Kidney tubule cell (primary cell): ENCODE data around the gene RAB10.
"Not testable (repeated sequence)": the region's sequence is repeated elsewhere in the genome, so short reads cannot be mapped to it uniquely, and the experiment has no call there.

Experiments
- DNase-seq: peaks from one replicate; pipeline ENCODE4 v3.0.0-alpha.2; 2018; ENCODE audit warnings: low spot score

The RAB10 gene

GRCh38 chr2:26058390-26058789 lies 24.5 kb downstream of the RAB10 start:
- DNase-seq: no peak

DNA sequence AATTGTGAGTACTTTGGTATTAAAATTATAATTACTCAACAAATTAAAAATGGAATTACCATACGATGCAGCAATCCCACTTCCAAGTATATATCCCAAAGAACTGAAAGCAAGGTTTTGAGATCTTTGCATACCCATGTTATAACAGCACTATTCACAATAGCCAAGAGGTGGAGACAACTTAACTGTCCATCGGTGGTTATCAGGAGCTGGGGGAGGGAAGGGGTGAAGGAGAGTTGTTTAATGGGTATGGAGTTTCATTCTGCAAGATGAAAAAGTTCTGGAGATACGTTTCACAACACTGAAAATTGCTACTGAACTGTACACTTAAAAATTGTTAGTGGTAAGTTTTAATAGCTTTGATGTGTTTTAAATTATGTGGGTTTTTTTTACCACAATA lies 25.7 kb downstream of the RAB10 start:
- DNase-seq: no peak

DNA sequence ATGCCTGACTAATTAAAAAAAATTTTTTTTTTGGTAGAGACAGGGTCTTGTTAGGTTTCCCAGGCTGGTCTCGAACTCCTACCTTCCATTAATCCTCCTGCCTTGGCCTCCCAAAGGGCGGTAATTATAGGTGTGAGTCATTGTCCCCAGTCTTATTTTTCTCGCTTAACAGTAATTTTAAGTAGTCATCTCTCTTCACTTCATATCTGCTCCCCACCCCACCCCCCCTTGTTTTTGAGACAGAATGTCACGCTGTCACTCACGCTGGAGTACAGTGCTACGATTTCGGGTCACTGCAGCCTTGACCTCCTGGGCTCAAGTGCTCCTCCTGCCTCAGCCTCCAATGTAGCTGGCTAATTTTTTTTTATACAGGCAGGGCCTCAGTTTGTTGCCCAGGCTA lies 27.7 kb downstream of the RAB10 start:
- DNase-seq: no peak

GRCh38 chr2:26064846-26065245 lies 31.0 kb downstream of the RAB10 start:
- DNase-seq: no peak

GRCh38 chr2:26067186-26067974 lies 33.5 kb downstream of the RAB10 start:
- DNase-seq: no peak

GRCh38 chr2:26067980-26068507 lies 34.2 kb downstream of the RAB10 start:
- DNase-seq: no peak

DNA sequence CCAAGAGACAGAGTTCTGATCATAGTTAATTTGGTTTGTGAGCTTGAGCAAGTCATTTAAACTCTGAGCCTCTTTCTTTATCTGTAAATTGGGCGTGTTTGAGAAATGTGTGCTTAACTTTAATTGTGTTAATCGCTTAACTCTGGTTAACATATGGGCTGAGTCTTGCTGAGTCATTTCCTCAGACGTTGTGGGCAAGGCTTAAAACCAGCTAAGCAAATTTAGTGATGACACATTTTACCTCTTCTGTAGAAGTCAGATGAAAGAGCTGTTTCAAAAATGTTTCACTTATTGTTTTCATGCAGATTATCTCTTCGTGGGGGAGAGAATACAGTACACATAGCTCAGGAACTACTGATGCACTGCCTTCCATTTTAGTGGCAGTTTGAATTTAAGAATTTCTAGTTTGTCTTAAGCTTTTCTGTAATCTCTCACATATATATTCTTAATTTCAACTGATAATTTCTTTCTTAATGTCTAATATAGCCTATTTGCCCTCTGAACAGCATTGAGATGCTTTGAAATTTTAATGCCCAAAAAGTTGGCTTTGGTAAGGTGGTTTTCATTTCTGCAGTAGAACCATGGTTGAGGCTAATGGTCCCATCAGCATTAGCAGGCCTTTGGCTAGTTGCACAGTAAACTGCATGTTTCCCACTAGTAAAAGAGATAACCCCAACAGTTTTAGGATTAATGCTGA lies 34.9 kb downstream of the RAB10 start:
- DNase-seq: peak; percentile 81

DNA sequence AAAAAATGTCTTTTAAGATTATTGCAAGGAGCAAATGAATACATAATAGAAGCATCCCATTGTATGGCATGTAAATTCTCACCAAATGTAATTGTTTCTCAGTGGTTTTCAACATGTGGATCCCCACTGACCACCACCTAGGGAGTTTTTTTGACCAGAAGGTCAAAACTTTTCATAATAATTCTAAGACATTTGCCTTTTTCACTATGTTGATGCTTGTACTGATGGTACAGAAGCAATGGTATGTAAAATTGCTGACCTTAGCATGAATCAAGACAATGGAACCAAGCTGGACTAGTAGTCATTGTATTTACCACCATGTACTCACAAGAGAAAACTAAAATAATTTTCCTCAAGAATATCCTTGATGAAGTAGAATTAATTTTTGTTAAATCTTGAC lies 36.8 kb downstream of the RAB10 start:
- DNase-seq: no peak

- no peak for DNase-seq
These were observed 39.3 kb downstream of the RAB10 start for GRCh38 chr2:26072925-26073768.

GRCh38 chr2:26073830-26074229 lies 39.9 kb downstream of the RAB10 start:
- DNase-seq: no peak

- DNase-seq: peak; percentile 67
These were observed 40.8 kb downstream of the RAB10 start for GRCh38 chr2:26074676-26075075.

- no peak for DNase-seq
These were observed 41.3 kb downstream of the RAB10 start for GRCh38 chr2:26075173-26075572.

DNA sequence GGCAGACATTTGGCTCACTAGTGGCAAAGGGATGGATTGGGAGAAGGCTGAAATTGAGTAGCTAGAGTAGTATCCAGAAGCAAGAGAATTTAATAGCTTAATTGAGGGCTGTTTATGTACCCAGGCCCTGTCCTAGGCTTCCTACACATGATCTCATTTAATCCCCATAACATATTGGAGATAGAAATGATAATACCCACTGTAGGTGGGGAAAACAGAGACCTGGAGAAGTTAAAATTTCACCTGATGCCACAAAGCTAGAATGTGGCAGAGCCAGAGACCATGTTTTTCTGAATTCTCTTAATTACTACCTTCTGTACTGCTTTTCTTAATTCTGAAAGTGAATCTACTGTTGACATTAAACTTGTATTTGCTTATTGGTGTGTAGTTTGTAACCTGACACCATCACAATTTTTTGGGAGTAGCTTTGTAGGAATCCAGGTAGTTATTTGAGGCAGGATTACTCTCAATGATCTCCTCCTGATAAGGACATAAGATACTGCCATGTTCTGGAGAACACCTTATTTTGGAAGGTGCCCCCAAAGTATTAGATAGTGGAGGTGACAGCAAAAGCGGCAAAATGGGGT lies 42.2 kb downstream of the RAB10 start:
- no peak for DNase-seq

- DNase-seq: no peak
These were observed 43.4 kb downstream of the RAB10 start for GRCh38 chr2:26077291-26077690.

DNA sequence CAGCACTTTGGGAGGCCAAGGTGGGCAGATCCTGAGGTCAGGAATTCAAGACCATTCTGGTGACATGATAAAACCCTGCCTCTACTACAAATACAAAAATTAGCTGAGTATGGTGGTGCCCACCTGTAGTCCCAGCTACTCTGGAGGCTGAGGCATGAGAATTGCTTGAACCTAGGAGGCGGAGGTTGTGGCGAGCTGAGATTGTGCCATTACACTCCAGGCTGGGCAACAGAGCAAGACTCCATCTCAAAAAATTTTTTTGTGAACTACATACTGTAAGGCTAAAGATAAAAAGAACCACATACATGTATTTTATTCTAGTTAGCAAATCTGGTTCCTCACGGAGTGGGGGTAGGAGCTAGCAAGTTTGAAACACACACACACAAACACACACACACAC lies 45.1 kb downstream of the RAB10 start:
- no peak for DNase-seq

DNA sequence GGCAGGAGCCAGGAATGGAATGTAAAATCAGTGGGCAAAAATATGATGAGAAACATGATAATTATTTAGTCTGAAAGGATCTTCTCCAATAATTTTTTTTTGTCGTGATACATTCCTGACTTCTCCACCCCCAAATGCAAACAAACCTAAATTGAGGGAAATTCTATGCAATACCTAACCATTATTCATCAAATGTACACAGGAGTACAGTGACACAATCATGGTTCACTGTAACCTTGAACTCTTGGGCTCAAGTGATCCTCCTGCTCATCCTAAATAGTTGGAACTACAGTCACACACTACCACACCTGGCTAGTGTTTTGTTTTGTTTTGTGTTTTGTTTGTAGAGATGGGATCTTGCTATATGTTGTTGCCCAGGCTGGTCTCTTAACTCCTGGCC lies 46.5 kb downstream of the RAB10 start:
- DNase-seq: no peak

DNA sequence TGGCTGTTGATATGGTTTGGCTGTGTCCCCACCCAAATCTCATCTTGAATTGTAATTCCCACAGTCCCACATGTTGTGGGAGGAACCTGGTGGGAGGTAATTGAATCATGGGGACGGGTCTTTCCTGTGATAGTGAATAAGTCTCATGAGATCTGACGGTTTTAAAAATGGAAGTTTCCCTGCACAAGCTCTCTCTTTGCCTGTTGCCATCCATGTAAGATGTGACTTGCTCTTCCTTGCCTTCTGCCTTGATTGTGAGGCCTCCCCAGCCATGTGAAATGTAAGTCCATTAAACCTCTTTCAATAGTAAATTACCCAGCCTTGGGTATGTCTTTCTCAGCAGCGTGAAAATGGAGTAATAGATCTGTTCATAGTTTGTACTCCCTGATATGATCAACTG lies 47.0 kb downstream of the RAB10 start:
- not testable (repeated sequence) for DNase-seq

GRCh38 chr2:26081556-26081955 lies 47.7 kb downstream of the RAB10 start:
- no peak for DNase-seq

DNA sequence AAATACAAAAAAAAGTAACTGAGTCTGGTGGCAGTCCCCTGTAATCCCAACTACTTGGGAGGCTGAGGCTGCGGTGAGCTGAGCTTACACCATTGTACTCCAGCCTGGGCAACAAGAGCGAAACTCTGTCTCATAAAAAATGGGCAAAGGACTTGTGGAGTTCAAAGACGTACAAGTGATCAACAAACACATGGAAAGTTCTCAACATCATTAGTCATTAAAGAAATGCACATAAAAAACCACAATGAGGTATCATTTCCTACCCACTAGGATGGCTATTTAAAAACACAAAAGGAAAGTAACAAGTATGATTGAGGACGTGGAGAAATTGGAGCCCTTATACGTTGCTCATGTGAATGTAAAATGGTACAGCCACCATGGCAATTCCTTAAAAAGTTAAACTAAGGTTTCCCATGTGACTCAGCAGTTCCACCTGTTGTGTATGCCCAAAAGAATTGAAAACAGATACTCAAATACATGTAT lies 52.3 kb downstream of the RAB10 start:
- no peak for DNase-seq

- no peak for DNase-seq
These were observed 52.9 kb downstream of the RAB10 start for GRCh38 chr2:26086779-26087178.

DNA sequence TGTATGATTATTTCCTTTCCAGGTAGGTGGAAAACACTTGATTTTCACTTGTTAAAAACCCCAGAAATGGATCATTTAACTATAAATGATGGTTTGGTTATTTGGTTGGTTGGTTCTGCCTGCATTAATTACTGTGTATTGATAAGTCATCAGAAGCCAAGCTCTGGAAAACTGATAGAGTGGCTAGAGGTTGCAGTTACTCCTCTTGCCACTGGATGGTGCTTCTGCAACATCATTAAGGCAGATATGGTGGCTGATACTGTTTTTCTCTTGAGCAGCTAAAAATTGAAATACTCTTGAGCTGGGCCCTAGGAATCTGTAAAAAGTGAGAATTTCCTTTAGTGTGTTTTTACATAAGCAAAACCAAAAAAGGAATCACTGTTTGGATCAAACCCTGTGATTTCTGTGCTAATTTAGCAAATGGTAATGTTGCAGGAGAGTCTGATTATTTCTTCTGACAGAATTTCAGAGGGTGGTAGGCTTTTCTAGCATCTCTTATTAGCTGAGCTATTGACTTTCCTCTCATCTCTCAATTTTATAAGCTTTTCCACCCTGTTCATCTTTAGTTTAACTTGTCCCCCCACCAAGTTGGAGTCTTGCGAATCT lies 54.3 kb downstream of the RAB10 start:
- no peak for DNase-seq

GRCh38 chr2:26088931-26089330 lies 55.0 kb downstream of the RAB10 start:
- not testable (repeated sequence) for DNase-seq
